DND-41 (cell line): ENCODE data around the gene HLA-A.
A peak's percentile ranks its signal among the peaks of the same experiment; 100 is the strongest.

ENCODE experiments used
- ATAC-seq: fragments of 200-7000 bp; cut with Tn5 transposase; 3 replicates; pipeline ENCODE4 v1.9.1; 2021; ENCODE audit warnings: low read depth; ENCODE audit not compliant: insufficient read depth
- DNase-seq: peaks from one replicate; pipeline ENCODE4 v3.0.0-alpha.2; 2020
- H2AFZ ChIP-seq: 2 replicates; pipeline ENCODE4 v1.6.0; 2012; ENCODE audit warnings: low read depth, low read length
- H3K27ac ChIP-seq: 2 replicates; pipeline ENCODE4 v1.5.1; 2012; ENCODE audit warnings: low read length, inconsistent platforms
- H3K27me3 ChIP-seq: fragments of 200-600 bp; sonication (generic); 2 replicates; pipeline ENCODE4 v1.6.0; 2012; ENCODE audit warnings: low read length, mild to moderate bottlenecking, inconsistent platforms; ENCODE audit not compliant: insufficient read depth, poor library complexity
- H3K36me3 ChIP-seq: 2 replicates; pipeline ENCODE4 v1.5.1; 2012; ENCODE audit warnings: low read length, inconsistent platforms; ENCODE audit not compliant: insufficient read depth
- H3K4me1 ChIP-seq: 2 replicates; pipeline ENCODE4 v1.5.1; 2012; ENCODE audit warnings: mild to moderate bottlenecking, low read length; ENCODE audit not compliant: insufficient read depth
- H3K4me2 ChIP-seq: 2 replicates; pipeline ENCODE4 v1.6.0; 2012; ENCODE audit warnings: mild to moderate bottlenecking, moderate library complexity, low read length, inconsistent platforms; ENCODE audit not compliant: insufficient read depth
- H3K4me3 ChIP-seq, 2 experiments: fragments of 200-600 bp in 1 of 2; shearing (Covaris generic) in 1 of 2; 2 replicates each; pipeline ENCODE4 v1.5.1; 2012 to 2016; ENCODE audit warnings: inconsistent platforms in 2 of 2, low read length in 2 of 2, mild to moderate bottlenecking in 2 of 2, low read depth in 1 of 2, moderate library complexity in 1 of 2
- H3K79me2 ChIP-seq: 2 replicates; pipeline ENCODE4 v1.6.0; 2012; ENCODE audit warnings: low read length, inconsistent platforms; ENCODE audit not compliant: insufficient read depth
- H3K9ac ChIP-seq: 2 replicates; pipeline ENCODE4 v1.6.0; 2012; ENCODE audit warnings: low read depth, mild to moderate bottlenecking, inconsistent platforms, low read length, moderate library complexity
- H3K9me3 ChIP-seq: 2 replicates; pipeline ENCODE4 v1.5.1; 2012; ENCODE audit warnings: low read length, moderate library complexity, mild to moderate bottlenecking, inconsistent platforms; ENCODE audit not compliant: insufficient read depth, severe bottlenecking
- H4K20me1 ChIP-seq: 2 replicates; pipeline ENCODE4 v1.6.0; 2012; ENCODE audit warnings: low read length; ENCODE audit not compliant: insufficient read depth
- EZH2 ChIP-seq: IDR thresholded peaks from 3 replicates; pipeline ENCODE4 v1.6.1; 2012; ENCODE audit warnings: borderline replicate concordance, low read depth, mild to moderate bottlenecking, moderate library complexity, low read length, inconsistent platforms; ENCODE audit not compliant: severe bottlenecking
- TF ChIP-seq, protein P1 (sequence below): IDR thresholded peaks from 2 replicates; pipeline ENCODE4 v1.5.1; 2012; ENCODE audit warnings: borderline replicate concordance, low read length, moderate library complexity, mild to moderate bottlenecking; ENCODE audit not compliant: poor library complexity, severe bottlenecking; ENCODE audit errors: extremely low read depth

HLA-A gene

DNA sequence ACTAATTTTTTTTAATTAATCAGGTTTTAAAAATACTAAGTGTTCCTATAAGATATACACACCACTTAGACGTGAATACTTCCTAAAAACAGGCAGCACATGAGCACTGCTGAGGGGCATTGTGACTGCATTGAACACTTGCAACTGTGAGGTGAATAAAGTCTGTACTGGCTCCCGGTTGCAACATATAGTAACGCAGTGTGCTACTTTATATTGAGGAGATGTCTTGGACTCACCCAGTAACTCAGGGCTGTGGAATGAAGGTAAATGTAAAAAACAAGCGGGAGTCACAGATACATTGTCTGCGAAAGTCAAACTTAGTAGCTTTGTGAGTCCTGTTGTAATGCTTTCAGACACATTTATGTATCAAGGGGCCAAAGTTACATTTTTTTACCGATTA, 17.0 kb upstream of the HLA-A start:
- peaks cover 3% of the 10 kb centered on the region; the same call in 1 of the 2 replicates for H3K79me2 ChIP-seq
- H3K27ac ChIP-seq: no peak overlapping the region
- peaks cover 20% of the 10 kb centered on the region for H3K4me1 ChIP-seq
- no peak overlapping the region for H3K9ac ChIP-seq
- H3K9me3 ChIP-seq: no peaks in the 10 kb centered on the region
- ATAC-seq: no peak
- no peaks in the 10 kb centered on the region for H3K36me3 ChIP-seq
- no peak for TF ChIP-seq EZH2
- TF ChIP-seq, protein P1, sequence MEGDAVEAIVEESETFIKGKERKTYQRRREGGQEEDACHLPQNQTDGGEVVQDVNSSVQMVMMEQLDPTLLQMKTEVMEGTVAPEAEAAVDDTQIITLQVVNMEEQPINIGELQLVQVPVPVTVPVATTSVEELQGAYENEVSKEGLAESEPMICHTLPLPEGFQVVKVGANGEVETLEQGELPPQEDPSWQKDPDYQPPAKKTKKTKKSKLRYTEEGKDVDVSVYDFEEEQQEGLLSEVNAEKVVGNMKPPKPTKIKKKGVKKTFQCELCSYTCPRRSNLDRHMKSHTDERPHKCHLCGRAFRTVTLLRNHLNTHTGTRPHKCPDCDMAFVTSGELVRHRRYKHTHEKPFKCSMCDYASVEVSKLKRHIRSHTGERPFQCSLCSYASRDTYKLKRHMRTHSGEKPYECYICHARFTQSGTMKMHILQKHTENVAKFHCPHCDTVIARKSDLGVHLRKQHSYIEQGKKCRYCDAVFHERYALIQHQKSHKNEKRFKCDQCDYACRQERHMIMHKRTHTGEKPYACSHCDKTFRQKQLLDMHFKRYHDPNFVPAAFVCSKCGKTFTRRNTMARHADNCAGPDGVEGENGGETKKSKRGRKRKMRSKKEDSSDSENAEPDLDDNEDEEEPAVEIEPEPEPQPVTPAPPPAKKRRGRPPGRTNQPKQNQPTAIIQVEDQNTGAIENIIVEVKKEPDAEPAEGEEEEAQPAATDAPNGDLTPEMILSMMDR: no peak
- no peaks in the 10 kb centered on the region for H3K27me3 ChIP-seq
- no peak overlapping the region for H2AFZ ChIP-seq
- H3K4me2 ChIP-seq: no peak overlapping the region
- no peaks in the 10 kb centered on the region for H4K20me1 ChIP-seq
- H3K4me3 ChIP-seq: no peak overlapping the region
- no peak for DNase-seq

DNA sequence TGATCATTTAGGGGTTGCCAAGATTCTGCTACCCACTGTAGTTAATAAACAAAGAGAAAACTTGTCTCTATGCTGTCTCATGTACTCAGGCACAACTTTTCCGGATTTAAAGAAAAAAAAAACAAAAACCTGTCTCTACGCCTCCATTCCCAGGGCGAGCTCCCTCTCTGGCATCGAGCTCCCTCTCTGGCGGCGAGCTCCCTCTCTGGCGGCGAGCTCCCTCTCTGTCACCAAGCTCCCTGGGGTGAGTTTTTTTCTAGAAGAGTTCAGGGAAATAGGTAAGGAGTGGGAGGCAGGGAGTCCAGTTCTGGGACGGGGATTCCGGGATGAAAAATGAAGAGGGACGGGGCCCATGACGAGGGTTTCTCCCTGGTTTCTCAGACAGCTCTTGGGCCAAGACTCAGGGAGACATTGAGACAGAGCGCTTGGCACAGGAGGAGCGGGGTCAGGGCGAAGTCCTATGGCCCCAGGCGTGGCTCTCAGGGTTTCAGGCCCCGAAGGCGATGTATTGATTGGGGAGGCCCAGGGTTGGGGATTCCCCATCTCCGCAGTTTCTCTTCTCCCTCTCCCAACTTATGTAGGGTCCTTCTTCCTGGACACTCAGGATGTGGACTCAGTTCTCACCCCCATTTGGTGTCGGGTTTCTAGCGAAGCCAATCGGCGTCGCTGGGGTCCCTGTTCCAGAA, 16.5 kb upstream of the HLA-A start:
- no peaks in the 10 kb centered on the region for H3K9me3 ChIP-seq
- peak overlapping the region; percentile 69 for H3K9ac ChIP-seq
- H4K20me1 ChIP-seq: no peaks in the 10 kb centered on the region
- H3K4me1 ChIP-seq: peaks cover 20% of the 10 kb centered on the region
- no peaks in the 10 kb centered on the region for H3K36me3 ChIP-seq
- H2AFZ ChIP-seq: peak overlapping the region; percentile 69; the same call in 1 of the 2 replicates
- peak overlapping the region; percentile 72 for H3K4me2 ChIP-seq
- no peaks in the 10 kb centered on the region for H3K27me3 ChIP-seq
- TF ChIP-seq, protein P1: no peak
- no peak for TF ChIP-seq EZH2
- peak overlapping the region; percentile 20 to 61; a peak in 3 of 4 replicates for H3K4me3 ChIP-seq
- peaks cover 3% of the 10 kb centered on the region; the same call in 1 of the 2 replicates for H3K79me2 ChIP-seq
- H3K27ac ChIP-seq: peak overlapping the region; percentile 73
- DNase-seq (no peak), ATAC-seq (no peak)

DNA sequence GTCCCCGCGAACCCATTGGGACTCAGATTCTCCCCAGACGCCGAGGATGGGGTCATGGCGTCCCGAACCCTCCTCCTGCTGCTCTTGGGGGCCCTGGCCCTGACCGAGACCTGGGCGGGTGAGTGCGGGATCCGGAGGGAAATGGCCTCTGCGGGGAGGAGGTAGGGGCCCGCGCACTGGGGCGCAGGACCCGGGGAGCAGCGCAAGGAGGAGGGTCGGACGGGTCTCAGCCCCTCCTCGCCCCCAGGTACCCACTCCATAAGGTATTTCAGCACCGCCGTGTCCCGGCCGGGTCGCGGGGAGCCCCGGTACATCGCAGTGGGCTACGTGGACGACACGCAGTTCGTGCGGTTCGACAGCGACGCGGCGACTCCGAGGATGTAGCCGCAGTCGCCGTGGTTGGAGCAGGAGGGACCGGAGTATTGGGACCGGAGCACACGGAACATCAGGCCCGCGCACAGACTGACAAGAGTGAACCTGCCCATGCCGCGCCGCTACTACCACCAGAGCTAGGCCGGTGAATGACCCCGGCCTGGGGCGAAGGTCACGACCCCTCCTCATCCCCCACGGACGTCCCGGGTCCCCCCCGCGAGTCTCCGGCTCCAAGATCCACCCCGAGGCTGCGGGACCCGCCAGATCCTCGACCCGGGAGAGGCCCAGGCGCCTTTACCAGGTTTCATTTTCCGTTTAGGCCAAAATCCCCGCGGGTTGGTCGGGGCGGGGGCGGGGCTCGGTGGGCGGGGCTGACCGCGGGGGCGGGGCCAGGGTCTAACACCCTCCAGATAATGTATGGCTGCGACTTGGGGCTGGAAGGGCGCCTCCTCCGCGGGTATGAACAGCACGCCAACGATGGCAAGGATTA, 15.7 kb upstream of the HLA-A start:
- Histone ChIP-seq H3K9ac (peak overlapping the region; percentile 69), H4K20me1 (no peaks in the 10 kb centered on the region), H3K4me3 (peak overlapping the region; percentile 34 to 63; a peak in 3 of 4 replicates), H3K4me2 (peak overlapping the region; percentile 77), H3K79me2 (peaks cover 3% of the 10 kb centered on the region; the same call in 1 of the 2 replicates), H3K4me1 (peaks cover 20% of the 10 kb centered on the region), H3K27ac (peak overlapping the region; percentile 76), H3K36me3 (no peaks in the 10 kb centered on the region), H3K27me3 (no peaks in the 10 kb centered on the region), H2AFZ (peak overlapping the region; percentile 74), H3K9me3 (no peaks in the 10 kb centered on the region)
- ATAC-seq: peak; percentile 89
- no peak for TF ChIP-seq EZH2
- TF ChIP-seq, protein P1: no peak
- DNase-seq: peak; percentile 84
